Measurements from ENCODE around the gene BCORL1.
A peak's percentile ranks its signal among the peaks of the same experiment; 100 is the strongest.

BCORL1 gene

GRCh38 chrX:130018143-130018542, 35.7 kb downstream of the BCORL1 start:
- DNase-seq, result no peak

- no peak for DNase-seq
These were observed 38.4 kb downstream of the BCORL1 start for GRCh38 chrX:130020661-130021324.

GRCh38 chrX:130024127-130024526, 41.7 kb downstream of the BCORL1 start:
- DNase-seq, result peak; percentile 41

- DNase-seq, result no peak
These were observed 42.8 kb downstream of the BCORL1 start for GRCh38 chrX:130025256-130025655.

- no peak for DNase-seq
These were observed 45.1 kb downstream of the BCORL1 start for GRCh38 chrX:130027569-130027968.

- peak; percentile 67 for DNase-seq
These were observed 45.8 kb downstream of the BCORL1 start for GRCh38 chrX:130028196-130028595.

- DNase-seq, result no peak
These were observed 48.4 kb downstream of the BCORL1 start for GRCh38 chrX:130030826-130031225.

- DNase-seq, result no peak
These were observed 50.1 kb downstream of the BCORL1 start for GRCh38 chrX:130032552-130032951.

GRCh38 chrX:130034178-130034577, 51.7 kb downstream of the BCORL1 start:
- no peak for DNase-seq

- no peak for DNase-seq
These were observed 57.4 kb downstream of the BCORL1 start for GRCh38 chrX:130039847-130040246.

GRCh38 chrX:130047416-130047815, 65.0 kb downstream of the BCORL1 start:
- no peak for DNase-seq

GRCh38 chrX:130048686-130049222, 66.3 kb downstream of the BCORL1 start:
- DNase-seq, result no peak

- DNase-seq, result no peak
These were observed 67.4 kb downstream of the BCORL1 start for GRCh38 chrX:130049821-130050220.

- no peak for DNase-seq
These were observed 68.9 kb downstream of the BCORL1 start for GRCh38 chrX:130051176-130051845.

- DNase-seq, result no peak
These were observed 70.8 kb downstream of the BCORL1 start for GRCh38 chrX:130053236-130053635.

GRCh38 chrX:130055103-130055502, 72.7 kb downstream of the BCORL1 start:
- no peak for DNase-seq

- no peak for DNase-seq
These were observed 73.5 kb downstream of the BCORL1 start for GRCh38 chrX:130055899-130056298.

GRCh38 chrX:130057209-130057608, 74.8 kb downstream of the BCORL1 start:
- DNase-seq, result peak; percentile 13

GRCh38 chrX:130058652-130059051, 76.2 kb downstream of the BCORL1 start:
- no peak for DNase-seq

- DNase-seq, result peak; percentile 89
These were observed 78.0 kb downstream of the BCORL1 start for GRCh38 chrX:130060122-130061069.

GRCh38 chrX:130066975-130067615, 84.7 kb downstream of the BCORL1 start:
- no peak for DNase-seq

GRCh38 chrX:130071611-130072344, 89.3 kb downstream of the BCORL1 start:
- no peak for DNase-seq

All from DMS53 (cell line).